ENCODE results near the gene AP3M1.

DNA sequence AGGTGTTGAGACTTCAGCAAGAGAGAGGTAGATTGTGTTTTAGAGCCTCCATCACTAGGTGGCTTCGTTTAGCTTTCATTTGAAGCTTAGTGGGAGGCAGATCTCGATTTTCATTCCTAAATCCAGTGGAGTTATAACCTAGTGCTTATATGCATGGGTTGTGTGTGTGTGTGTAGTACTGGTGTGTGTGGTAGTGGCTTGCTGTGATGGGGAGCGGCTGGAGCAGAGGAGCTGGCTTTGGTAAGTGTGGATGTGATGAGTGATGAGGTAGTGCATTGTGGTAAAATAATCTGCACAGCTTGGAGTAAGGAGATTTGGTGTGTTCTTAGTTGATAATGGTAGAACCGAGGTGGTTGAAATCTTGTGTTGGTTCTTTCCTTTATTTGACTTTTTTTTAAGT lies 43.2 kb downstream of the AP3M1 start:
- TF ChIP-seq, protein P1, sequence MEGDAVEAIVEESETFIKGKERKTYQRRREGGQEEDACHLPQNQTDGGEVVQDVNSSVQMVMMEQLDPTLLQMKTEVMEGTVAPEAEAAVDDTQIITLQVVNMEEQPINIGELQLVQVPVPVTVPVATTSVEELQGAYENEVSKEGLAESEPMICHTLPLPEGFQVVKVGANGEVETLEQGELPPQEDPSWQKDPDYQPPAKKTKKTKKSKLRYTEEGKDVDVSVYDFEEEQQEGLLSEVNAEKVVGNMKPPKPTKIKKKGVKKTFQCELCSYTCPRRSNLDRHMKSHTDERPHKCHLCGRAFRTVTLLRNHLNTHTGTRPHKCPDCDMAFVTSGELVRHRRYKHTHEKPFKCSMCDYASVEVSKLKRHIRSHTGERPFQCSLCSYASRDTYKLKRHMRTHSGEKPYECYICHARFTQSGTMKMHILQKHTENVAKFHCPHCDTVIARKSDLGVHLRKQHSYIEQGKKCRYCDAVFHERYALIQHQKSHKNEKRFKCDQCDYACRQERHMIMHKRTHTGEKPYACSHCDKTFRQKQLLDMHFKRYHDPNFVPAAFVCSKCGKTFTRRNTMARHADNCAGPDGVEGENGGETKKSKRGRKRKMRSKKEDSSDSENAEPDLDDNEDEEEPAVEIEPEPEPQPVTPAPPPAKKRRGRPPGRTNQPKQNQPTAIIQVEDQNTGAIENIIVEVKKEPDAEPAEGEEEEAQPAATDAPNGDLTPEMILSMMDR (IDR thresholded peaks at IDR 0.05 in 8 of 11, conservative IDR thresholded peaks at IDR 0.05 in 3 of 11): no peak
- no peak for TF ChIP-seq POLR2AphosphoS5 (IDR thresholded peaks at IDR 0.05)
- no peak for TF ChIP-seq POLR2A (IDR thresholded peaks at IDR 0.05)
